Measurements from ENCODE around the gene APEX1. TPM values are rescaled to one million over a fixed set of nuclear protein-coding genes. Genes with fewer than 3 reads are reported as not detected.

Gene APEX1
- total and polyA plus RNA-seq, 2 of the 8 experiments (the other 6 are each of a cell fraction or from before 2014, with no cell fraction given), result 384 to 700 TPM

DNA sequence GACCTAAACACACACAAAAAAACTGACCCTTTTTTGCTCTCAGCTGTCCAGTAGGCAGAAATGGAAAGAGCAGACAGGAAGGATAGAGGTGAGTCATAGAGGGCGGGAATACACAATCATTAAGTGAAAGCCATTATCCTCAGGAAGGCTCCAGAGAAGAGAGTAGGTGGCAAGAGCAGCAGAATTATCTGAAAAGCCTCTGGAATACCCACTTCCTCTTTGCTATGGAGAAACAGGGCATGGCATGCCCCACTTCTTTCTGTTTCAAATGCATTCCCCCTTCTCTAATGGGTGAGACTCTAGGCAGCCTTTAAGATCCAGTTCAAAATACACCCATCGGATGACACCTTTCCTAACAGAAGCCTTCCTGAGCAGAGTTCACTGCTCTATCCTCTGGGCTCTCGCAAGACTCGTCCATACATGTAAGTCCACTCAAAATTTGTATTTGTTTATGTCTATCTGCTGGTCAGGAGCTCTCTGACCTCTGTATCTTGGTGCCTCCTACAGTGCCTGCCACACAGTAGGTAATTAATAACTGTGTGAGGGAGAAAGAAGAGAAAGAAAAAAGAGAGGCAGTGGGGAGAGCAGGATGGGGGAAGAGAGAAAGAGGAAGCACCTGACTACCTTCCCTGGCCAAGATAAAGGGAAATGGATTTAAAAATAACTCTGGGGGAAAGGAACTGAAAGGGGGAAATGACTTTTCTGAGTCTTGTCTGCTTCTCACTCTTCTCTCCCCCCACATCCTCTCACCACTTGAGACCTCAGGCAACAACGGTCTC lies 27.6 kb upstream of the APEX1 start:
- Histone ChIP-seq H2BK12ac (ENCODE audit: low read depth, low read length) (no peak overlapping the region), H3K56ac (replicated peaks; ENCODE audit: insufficient read length, low read depth, low read length) (no peak overlapping the region), H3K27ac (ENCODE audit: low read depth, low read length) (no peak overlapping the region), H4K91ac (replicated peaks; ENCODE audit: insufficient read length, low read length) (no peak overlapping the region), H3K23me2 (ENCODE audit: low read depth, low read length) (peaks cover 2% of the 10 kb centered on the region; the same call in 1 of the 2 replicates), H4K20me1 (replicated peaks in 1 of 2; ENCODE audit: control insufficient read depth in 1 of 2, insufficient read depth in 2 of 2, low read length in 2 of 2) (no peaks in the 10 kb centered on the region), H2BK20ac (ENCODE audit: low read length) (no peak overlapping the region), H3K4me3 (ENCODE audit: extremely low read depth in 1 of 4, insufficient read depth in 2 of 4, low read depth in 3 of 4, low read length in 4 of 4) (no peak overlapping the region), H3K4ac (replicated peaks; ENCODE audit: insufficient read length, low read depth, low read length) (no peak overlapping the region), H3K9ac (replicated peaks in 1 of 4; ENCODE audit: extremely low read depth in 1 of 4, low read depth in 3 of 4, low read length in 3 of 4) (no peak overlapping the region), H2BK120ac (replicated peaks; ENCODE audit: low read depth, low read length) (no peak overlapping the region), H3K79me1 (ENCODE audit: low read depth, low read length) (no peaks in the 10 kb centered on the region), H2AFZ (ENCODE audit: low read length) (no peak overlapping the region; the same call in 1 of the 2 replicates), H3K14ac (ENCODE audit: insufficient read length) (no peak overlapping the region), H4K5ac (ENCODE audit: insufficient read length, low read depth, low read length) (no peak overlapping the region), H3K9me3 (ENCODE audit: insufficient read depth in 2 of 2, low read depth in 1 of 2, low read length in 1 of 2) (no peaks in the 10 kb centered on the region), H3K4me1 (replicated peaks in 1 of 4; ENCODE audit: control insufficient read depth in 3 of 4, insufficient read depth in 4 of 4, low read length in 3 of 4) (no peaks in the 10 kb centered on the region), H2BK5ac (ENCODE audit: low read depth, low read length) (no peak overlapping the region), H3K18ac (ENCODE audit: extremely low read depth, low read length) (no peak overlapping the region), H2BK15ac (ENCODE audit: low read length) (no peak overlapping the region), H3K79me2 (ENCODE audit: control insufficient read depth in 1 of 2, insufficient read depth in 2 of 2, low read length in 2 of 2) (no peaks in the 10 kb centered on the region), H3K27me3 (replicated peaks in 1 of 4; ENCODE audit: control insufficient read depth in 3 of 4, extremely low read depth in 1 of 4, insufficient read depth in 3 of 4, low read length in 3 of 4) (no peaks in the 10 kb centered on the region), H3K4me2 (ENCODE audit: insufficient read depth in 1 of 2, low read depth in 2 of 2, low read length in 2 of 2) (no peak overlapping the region), H2AK5ac (ENCODE audit: low read depth, low read length) (no peak overlapping the region), H3K36me3 (ENCODE audit: control insufficient read depth in 2 of 4, insufficient read depth in 4 of 4, low read length in 3 of 4) (no peaks in the 10 kb centered on the region), H4K8ac (ENCODE audit: extremely low read depth, insufficient read depth, low read length) (no peak overlapping the region), H3K23ac (ENCODE audit: insufficient read length) (no peak overlapping the region)
- POLR2A ChIA-PET (ENCODE audit: partially characterized antibody), result interaction anchor here (1.0 kb wide), 1 partner anchor 13 kb away, joined by 3 read pairs; no protein-coding TSS in a partner anchor
- WGBS, 2 experiments (ENCODE audit: extremely low coverage in 1 of 2, insufficient coverage in 1 of 2, insufficient read length in 1 of 2, insufficient replicate concordance in 2 of 2, low coverage in 1 of 2, low lambda C conversion rate in 2 of 2, missing lambda C conversion rate in 1 of 2), result 70% methylated on average over 5 of the region's 5 CpGs; no CpG with 5 or more reads in 1 of the 2 experiments
- DNase-seq (ENCODE audit: low read depth in 1 of 2, low spot score in 2 of 2), result no peak
- no peak for FAIRE-seq
- CTCF ChIA-PET (ENCODE audit: partially characterized antibody), result interaction anchor here (0.6 to 0.7 kb wide), 2 partner anchors 36 to 124 kb away, joined by 3 read pairs; no protein-coding TSS in a partner anchor
- TF ChIP-seq POU5F1 (IDR thresholded peaks at IDR 0.05; ENCODE audit: low read depth, low read length), result no peak
